Left cardiac atrium (tissue), 4 donors: Measurements from ENCODE around the gene PCSK5. TPM values are rescaled to one million over a fixed set of nuclear protein-coding genes. Genes with fewer than 3 reads are reported as not detected.

Experiments used
- ATAC-seq, 2 donors: fragments of 200-7000 bp; cut with Tn5 transposase; one replicate each; pipeline ENCODE4 v1.9.1; 2020; ENCODE audit warnings: mild to moderate bottlenecking in 2 of 2, moderate library complexity in 2 of 2
- DNase-seq: peaks from one replicate; pipeline ENCODE4 v3.0.0-alpha.2; 2020
- intact Hi-C, 2 donors: fragments of 100-400 bp; cut with DNase I; formaldehyde crosslinking; loops; one replicate each; pipeline versions ENCODE4 v1.14.1 to v1.15.1; 2022 to 2023
- total RNA-seq, 2 donors: library from RNA; stranded (reverse); fragmentation: NEBNext Ultra II Directional; extraction: Animal tissue kit (Norgen Biotek cat#: 25700); gene quantifications; one replicate each; pipeline ENCODE4 v1.2.1, GENCODE V29; 2021
- donor health status: DM: no; HTN: yes; CAD: no.
- donor health status: DM: no; HTN: yes; CAD: no; lungs with severe emphysema.
- donor health status: DM: yes; HTN: yes; CAD: no.
- donor health status: Dilated cardiomyopathy.

PCSK5 gene
- total RNA-seq, 2 donors from 2014 or later: 7.9 to 9.3 TPM

GRCh38 chr9:75910731-75911130 is 20.3 kb downstream of the PCSK5 start:
- intact Hi-C loops: no loop called here
- ATAC-seq: no peak

GRCh38 chr9:75911390-75911789 is 20.9 kb downstream of the PCSK5 start:
- no peak for ATAC-seq
- DNase-seq: no peak
- intact Hi-C loops: no loop called here

More at GRCh38 chr9:75910731-75911130, 20.3 kb downstream of the PCSK5 start:
- no peak for DNase-seq

- intact Hi-C loops: no loop called here
- DNase-seq (no peak), ATAC-seq (no peak)
These were observed 22.5 kb downstream of the PCSK5 start for GRCh38 chr9:75912951-75913350.

- intact Hi-C loops: no loop called here
- ATAC-seq: no peak
- no peak for DNase-seq
These were observed 23.5 kb downstream of the PCSK5 start for GRCh38 chr9:75914002-75914401.

GRCh38 chr9:75914883-75915452 is 24.5 kb downstream of the PCSK5 start:
- ATAC-seq (peak in 1 of 2 donors; percentile 15), DNase-seq (no peak)
- intact Hi-C loops: no loop called here

- ATAC-seq: peak in 1 of 2 donors; percentile 24
- intact Hi-C loops: no loop called here
- no peak for DNase-seq
These were observed 27.7 kb downstream of the PCSK5 start for GRCh38 chr9:75918154-75918553.

GRCh38 chr9:75918909-75919308 is 28.4 kb downstream of the PCSK5 start:
- intact Hi-C loops: no loop called here
- no peak for ATAC-seq
- DNase-seq: no peak

- no peak for DNase-seq
- ATAC-seq: no peak
- intact Hi-C loops: no loop called here
These were observed 31.1 kb downstream of the PCSK5 start for GRCh38 chr9:75921391-75922127.

- DNase-seq: no peak
- intact Hi-C loops: no loop called here
- no peak for ATAC-seq
These were observed 35.9 kb downstream of the PCSK5 start for GRCh38 chr9:75926385-75926784.

GRCh38 chr9:75927356-75927755 is 36.9 kb downstream of the PCSK5 start:
- DNase-seq (no peak), ATAC-seq (no peak)
- intact Hi-C loops: no loop called here

- ATAC-seq: no peak
- intact Hi-C loops: no loop called here
- no peak for DNase-seq
These were observed 39.7 kb downstream of the PCSK5 start for GRCh38 chr9:75930190-75930589.

GRCh38 chr9:75930730-75931321 is 40.4 kb downstream of the PCSK5 start:
- peak in 1 of 2 donors; percentile 65 for ATAC-seq
- no peak for DNase-seq
- intact Hi-C loops: no loop called here

- no peak for DNase-seq
- ATAC-seq: no peak
- intact Hi-C loops: no loop called here
These were observed 43.5 kb downstream of the PCSK5 start for GRCh38 chr9:75933982-75934381.

GRCh38 chr9:75935591-75935990 is 45.1 kb downstream of the PCSK5 start:
- intact Hi-C loops: no loop called here
- ATAC-seq (peak in 1 of 2 donors; percentile 47), DNase-seq (no peak)

GRCh38 chr9:75937521-75938258 is 47.2 kb downstream of the PCSK5 start:
- intact Hi-C loops: no loop called here
- DNase-seq: no peak
- peak in 1 of 2 donors; percentile 55 for ATAC-seq

GRCh38 chr9:75938946-75939345 is 48.5 kb downstream of the PCSK5 start:
- no peak for DNase-seq
- ATAC-seq: no peak
- intact Hi-C loops: no loop called here

- ATAC-seq: no peak
- DNase-seq: no peak
- intact Hi-C loops: no loop called here
These were observed 49.2 kb downstream of the PCSK5 start for GRCh38 chr9:75939536-75940111.

- DNase-seq (no peak), ATAC-seq (peak in 1 of 2 donors; percentile 59)
- intact Hi-C loops: no loop called here
These were observed 50.6 kb downstream of the PCSK5 start for GRCh38 chr9:75941066-75941465.

GRCh38 chr9:75941577-75942311 is 51.3 kb downstream of the PCSK5 start:
- intact Hi-C loops: no loop called here
- DNase-seq (no peak), ATAC-seq (no peak)
